HEK293 (cell line): ENCODE data around the gene BRD2.

Source experiments
- CTCF ChIA-PET: fragments of 350-600 bp; formaldehyde crosslinking; extraction: SDS; loops from one replicate; lab custom pipeline; 2021; ENCODE audit warnings: antibody characterized with exemption; lab: Yijun Ruan, JAX
- POLR2A ChIA-PET: fragments of 300-600 bp; formaldehyde crosslinking; extraction: SDS; loops from one replicate; lab custom pipeline; 2020; ENCODE audit warnings: antibody characterized with exemption, inconsistent platforms; lab: Yijun Ruan, JAX
- H3K27ac ChIP-seq: fragments of 200-500 bp; sonication (Bioruptor generic); 2 replicates; pipeline ENCODE4 v1.5.1; 2014; ENCODE audit warnings: low read depth, low read length, control low read depth, inconsistent platforms; ENCODE audit errors: extremely low read depth
- H3K36me3 ChIP-seq, 2 experiments: fragments of 200-500 bp in 1 of 2; sonication (Bioruptor generic) in 1 of 2; 1 replicate in 1 of 2; 2 replicates in 1 of 2; pipeline ENCODE4 v1.5.1; 2014 to 2017; ENCODE audit warnings: inconsistent platforms in 2 of 2, low read length in 2 of 2; ENCODE audit not compliant: control insufficient read depth in 2 of 2, insufficient read depth in 1 of 2
- H3K4me1 ChIP-seq: fragments of 200-500 bp; sonication (Bioruptor generic); 2 replicates; pipeline ENCODE4 v1.5.1; 2014; ENCODE audit warnings: mild to moderate bottlenecking, low read length, inconsistent platforms; ENCODE audit not compliant: control insufficient read depth, insufficient read depth
- H3K4me3 ChIP-seq: 2 replicates; pipeline ENCODE4 v1.5.1; 2011; ENCODE audit warnings: low read depth, mild to moderate bottlenecking, control low read depth, low read length, moderate library complexity
- H3K9me3 ChIP-seq: fragments of 200-500 bp; sonication (Bioruptor generic); 2 replicates; pipeline ENCODE4 v1.5.1; 2014; ENCODE audit warnings: low read depth, low read length, inconsistent platforms; ENCODE audit not compliant: control insufficient read depth, insufficient read depth
- IKZF3 ChIP-seq: fragments of 450-650 bp; IDR thresholded peaks from 2 replicates; pipeline ENCODE4 v1.5.0; 2018; ENCODE audit warnings: missing biosample characterization, mild to moderate bottlenecking, missing genetic modification characterization, moderate library complexity
- PRDM1 ChIP-seq: fragments of 450-650 bp; formaldehyde crosslinking; IDR thresholded peaks from 2 replicates; pipeline ENCODE4; 2016; ENCODE audit warnings: missing biosample characterization, missing genetic modification characterization
- RBAK ChIP-seq: fragments of 450-650 bp; formaldehyde crosslinking; IDR thresholded peaks from 2 replicates; pipeline ENCODE4 v1.5.1; 2016; ENCODE audit warnings: missing biosample characterization, missing genetic modification characterization
- TCF7L2 ChIP-seq: IDR thresholded peaks from 2 replicates; pipeline ENCODE4 v1.6.1; 2011; ENCODE audit warnings: low read depth, mild to moderate bottlenecking, inconsistent platforms, low read length, moderate library complexity, borderline replicate concordance
- WT1 ChIP-seq: fragments of 450-650 bp; formaldehyde crosslinking; IDR thresholded peaks from 2 replicates; pipeline ENCODE4 v1.5.1; 2016; ENCODE audit warnings: missing biosample characterization, missing genetic modification characterization
- ZEB2 ChIP-seq: fragments of 450-650 bp; formaldehyde crosslinking; IDR thresholded peaks from 2 replicates; pipeline ENCODE4 v1.5.1; 2016; ENCODE audit warnings: missing biosample characterization, missing genetic modification characterization
- ZNF211 ChIP-seq: fragments of 450-650 bp; formaldehyde crosslinking; IDR thresholded peaks from 2 replicates; pipeline ENCODE4 v1.5.1; 2016; ENCODE audit warnings: low read depth, missing biosample characterization, missing genetic modification characterization
- ZNF24 ChIP-seq: fragments of 450-650 bp; formaldehyde crosslinking; IDR thresholded peaks from 2 replicates; pipeline ENCODE4 v1.5.1; 2016; ENCODE audit warnings: missing biosample characterization, missing genetic modification characterization
- ZNF366 ChIP-seq: fragments of 450-650 bp; formaldehyde crosslinking; conservative IDR thresholded peaks from 2 replicates; pipeline ENCODE4 v1.5.1; 2016; ENCODE audit warnings: missing biosample characterization, missing genetic modification characterization
- ZNF394 ChIP-seq: fragments of 450-650 bp; formaldehyde crosslinking; IDR thresholded peaks from 2 replicates; pipeline ENCODE4 v1.5.1; 2016; ENCODE audit warnings: missing biosample characterization, missing genetic modification characterization, mild to moderate bottlenecking, moderate library complexity, borderline replicate concordance
- ZNF561 ChIP-seq: fragments of 450-650 bp; IDR thresholded peaks from 2 replicates; pipeline ENCODE4 v1.5.1; 2018; ENCODE audit warnings: missing biosample characterization, missing genetic modification characterization, borderline replicate concordance
- ZNF654 ChIP-seq: fragments of 450-650 bp; formaldehyde crosslinking; IDR thresholded peaks from 2 replicates; pipeline ENCODE4 v1.5.1; 2016; ENCODE audit warnings: low read depth, missing biosample characterization, missing genetic modification characterization
- ZNF768 ChIP-seq: fragments of 450-650 bp; formaldehyde crosslinking; IDR thresholded peaks from 2 replicates; pipeline ENCODE4 v1.5.1; 2018; ENCODE audit warnings: missing biosample characterization, mild to moderate bottlenecking, missing genetic modification characterization
- ZNF785 ChIP-seq: fragments of 450-650 bp; formaldehyde crosslinking; IDR thresholded peaks from 2 replicates; pipeline ENCODE4 v1.5.1; 2016; ENCODE audit warnings: missing biosample characterization, missing genetic modification characterization
- ZSCAN16 ChIP-seq: fragments of 450-650 bp; formaldehyde crosslinking; IDR thresholded peaks from 2 replicates; pipeline ENCODE4 v1.5.1; 2016; ENCODE audit warnings: missing biosample characterization, missing genetic modification characterization
- ZXDB ChIP-seq: fragments of 450-650 bp; formaldehyde crosslinking; IDR thresholded peaks from 2 replicates; pipeline ENCODE4 v1.5.1; 2016; ENCODE audit warnings: missing biosample characterization, missing genetic modification characterization
- TF ChIP-seq, protein P1 (sequence below): fragments of 450-650 bp; formaldehyde crosslinking; IDR thresholded peaks from 2 replicates; pipeline ENCODE4 v1.5.1; 2016; ENCODE audit warnings: missing biosample characterization, missing genetic modification characterization
- TF ChIP-seq, protein P2 (sequence below): fragments of 450-650 bp; formaldehyde crosslinking; IDR thresholded peaks from 2 replicates; pipeline ENCODE4 v1.5.1; 2016; ENCODE audit warnings: missing biosample characterization, missing genetic modification characterization, low read depth
- TF ChIP-seq, protein P3 (sequence below): fragments of 450-650 bp; formaldehyde crosslinking; conservative IDR thresholded peaks from 2 replicates; pipeline ENCODE4 v1.5.1; 2016; ENCODE audit warnings: low read depth, missing biosample characterization, missing genetic modification characterization
- TF ChIP-seq, protein P4 (sequence below): fragments of 450-650 bp; formaldehyde crosslinking; IDR thresholded peaks from 2 replicates; pipeline ENCODE4 v1.5.1; 2016; ENCODE audit warnings: missing biosample characterization, missing genetic modification characterization

BRD2 gene

DNA sequence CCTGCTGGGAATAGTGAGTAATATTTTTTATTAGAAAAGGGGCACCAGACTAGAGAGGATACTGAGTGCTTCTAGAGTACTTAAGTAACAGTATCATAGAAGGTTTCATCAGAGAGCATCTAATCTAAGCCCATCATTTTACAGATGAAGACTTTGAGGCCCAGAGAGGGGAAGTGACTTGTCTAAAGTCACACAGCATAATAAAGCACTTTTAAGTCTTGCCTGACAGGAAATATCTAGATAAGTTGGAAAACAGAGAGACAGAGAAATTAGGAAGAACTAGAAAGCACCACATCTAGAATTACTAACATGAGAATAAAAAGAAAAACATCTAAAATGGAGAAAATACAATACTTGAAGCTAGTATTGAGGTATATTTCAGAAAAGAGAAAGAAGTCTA is 21.5 kb upstream of the BRD2 start:
- ChIA-PET POLR2A (interaction anchor here (0.6 to 2.1 kb wide), 3 partner anchors 25 to 52 kb away, joined by 3 to 15 read pairs (median 3); no protein-coding TSS in a partner anchor), CTCF (interaction anchor here (0.6 to 2.6 kb wide), 31 partner anchors 9 to 225 kb away, joined by 3 to 67 read pairs (median 6); partner anchors contain the start of genes BRD2 and TAP2)
- no peaks in the 10 kb centered on the region for H3K4me1 ChIP-seq
- no peaks in the 10 kb centered on the region for H3K36me3 ChIP-seq
- H3K9me3 ChIP-seq: no peaks in the 10 kb centered on the region
- H3K4me3 ChIP-seq: no peak overlapping the region
- no peak overlapping the region for H3K27ac ChIP-seq
- TF ChIP-seq ZNF768 (tag by site-specific recombination): peak; percentile 79
- no peak for TF ChIP-seq ZSCAN16 (tag by site-specific recombination)
- TF ChIP-seq ZNF785 (tag by site-specific recombination): no peak
- TF ChIP-seq ZNF24: no peak

DNA sequence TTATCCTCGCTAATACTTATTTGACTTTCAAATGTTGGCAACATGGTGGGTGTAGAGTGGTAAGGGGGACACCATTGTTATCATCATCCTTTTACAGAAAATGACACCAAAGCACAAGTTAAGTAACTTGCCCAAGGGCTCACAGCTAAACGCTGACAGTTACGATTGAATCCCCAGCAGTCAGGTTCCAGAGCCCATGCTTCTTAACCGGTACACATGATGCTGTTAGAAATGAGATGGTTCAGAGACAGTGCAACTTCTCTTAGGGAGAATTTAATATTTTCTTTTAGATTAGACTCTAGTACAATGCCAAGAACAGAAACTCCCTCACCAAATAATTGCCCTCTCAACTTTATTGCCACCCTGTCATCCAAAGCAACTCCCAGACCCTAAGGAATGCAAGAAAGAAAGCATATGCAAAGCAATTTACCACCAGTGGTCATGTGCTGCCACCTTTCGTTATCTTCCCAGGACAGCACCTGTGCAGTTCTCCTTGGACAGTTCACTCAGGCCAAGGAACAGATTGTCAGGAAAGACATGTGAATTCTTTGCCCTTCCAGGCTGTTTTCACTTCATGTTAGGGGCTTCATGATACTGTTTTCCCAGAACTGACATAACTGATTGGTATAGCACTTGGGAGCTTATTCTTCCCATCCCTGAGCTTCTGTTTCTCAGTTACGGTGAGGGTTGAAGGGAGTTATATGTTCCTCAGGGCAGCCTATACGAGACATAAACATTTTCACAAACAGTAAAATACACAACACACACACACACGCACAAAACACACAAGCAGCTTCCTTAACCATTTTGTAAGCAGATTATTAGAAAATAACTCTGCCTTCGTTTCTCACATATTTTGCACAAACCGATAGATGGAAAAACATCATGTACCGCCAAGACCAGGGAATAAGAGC is 20.6 kb upstream of the BRD2 start:
- Histone ChIP-seq H3K36me3 (no peaks in the 10 kb centered on the region), H3K27ac (no peak overlapping the region), H3K4me1 (no peaks in the 10 kb centered on the region), H3K4me3 (no peak overlapping the region), H3K9me3 (no peaks in the 10 kb centered on the region)
- TF ChIP-seq WT1 (tag by site-specific recombination) (0 out of 2 replicates have a peak, but pooled peaks have one; percentile 19), ZNF561 (tag by site-specific recombination) (0 out of 2 replicates have a peak, but pooled peaks have one; percentile 24), PRDM1 (tag by site-specific recombination) (peak; percentile 74), ZNF654 (tag by site-specific recombination) (peak; percentile 95), ZNF211 (tag by site-specific recombination) (no peak), ZNF394 (tag by site-specific recombination) (no peak), TCF7L2 (no peak), RBAK (tag by site-specific recombination) (no peak), ZNF366 (no peak), ZEB2 (tag by site-specific recombination) (no peak), ZXDB (tag by site-specific recombination) (no peak), IKZF3 (peak; percentile 58; the same call in 1 of the 2 replicates)
- TF ChIP-seq, protein P1, sequence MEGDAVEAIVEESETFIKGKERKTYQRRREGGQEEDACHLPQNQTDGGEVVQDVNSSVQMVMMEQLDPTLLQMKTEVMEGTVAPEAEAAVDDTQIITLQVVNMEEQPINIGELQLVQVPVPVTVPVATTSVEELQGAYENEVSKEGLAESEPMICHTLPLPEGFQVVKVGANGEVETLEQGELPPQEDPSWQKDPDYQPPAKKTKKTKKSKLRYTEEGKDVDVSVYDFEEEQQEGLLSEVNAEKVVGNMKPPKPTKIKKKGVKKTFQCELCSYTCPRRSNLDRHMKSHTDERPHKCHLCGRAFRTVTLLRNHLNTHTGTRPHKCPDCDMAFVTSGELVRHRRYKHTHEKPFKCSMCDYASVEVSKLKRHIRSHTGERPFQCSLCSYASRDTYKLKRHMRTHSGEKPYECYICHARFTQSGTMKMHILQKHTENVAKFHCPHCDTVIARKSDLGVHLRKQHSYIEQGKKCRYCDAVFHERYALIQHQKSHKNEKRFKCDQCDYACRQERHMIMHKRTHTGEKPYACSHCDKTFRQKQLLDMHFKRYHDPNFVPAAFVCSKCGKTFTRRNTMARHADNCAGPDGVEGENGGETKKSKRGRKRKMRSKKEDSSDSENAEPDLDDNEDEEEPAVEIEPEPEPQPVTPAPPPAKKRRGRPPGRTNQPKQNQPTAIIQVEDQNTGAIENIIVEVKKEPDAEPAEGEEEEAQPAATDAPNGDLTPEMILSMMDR: peak; percentile 82
- TF ChIP-seq, protein P2, sequence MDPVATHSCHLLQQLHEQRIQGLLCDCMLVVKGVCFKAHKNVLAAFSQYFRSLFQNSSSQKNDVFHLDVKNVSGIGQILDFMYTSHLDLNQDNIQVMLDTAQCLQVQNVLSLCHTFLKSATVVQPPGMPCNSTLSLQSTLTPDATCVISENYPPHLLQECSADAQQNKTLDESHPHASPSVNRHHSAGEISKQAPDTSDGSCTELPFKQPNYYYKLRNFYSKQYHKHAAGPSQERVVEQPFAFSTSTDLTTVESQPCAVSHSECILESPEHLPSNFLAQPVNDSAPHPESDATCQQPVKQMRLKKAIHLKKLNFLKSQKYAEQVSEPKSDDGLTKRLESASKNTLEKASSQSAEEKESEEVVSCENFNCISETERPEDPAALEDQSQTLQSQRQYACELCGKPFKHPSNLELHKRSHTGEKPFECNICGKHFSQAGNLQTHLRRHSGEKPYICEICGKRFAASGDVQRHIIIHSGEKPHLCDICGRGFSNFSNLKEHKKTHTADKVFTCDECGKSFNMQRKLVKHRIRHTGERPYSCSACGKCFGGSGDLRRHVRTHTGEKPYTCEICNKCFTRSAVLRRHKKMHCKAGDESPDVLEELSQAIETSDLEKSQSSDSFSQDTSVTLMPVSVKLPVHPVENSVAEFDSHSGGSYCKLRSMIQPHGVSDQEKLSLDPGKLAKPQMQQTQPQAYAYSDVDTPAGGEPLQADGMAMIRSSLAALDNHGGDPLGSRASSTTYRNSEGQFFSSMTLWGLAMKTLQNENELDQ: no peak
- TF ChIP-seq, protein P3, sequence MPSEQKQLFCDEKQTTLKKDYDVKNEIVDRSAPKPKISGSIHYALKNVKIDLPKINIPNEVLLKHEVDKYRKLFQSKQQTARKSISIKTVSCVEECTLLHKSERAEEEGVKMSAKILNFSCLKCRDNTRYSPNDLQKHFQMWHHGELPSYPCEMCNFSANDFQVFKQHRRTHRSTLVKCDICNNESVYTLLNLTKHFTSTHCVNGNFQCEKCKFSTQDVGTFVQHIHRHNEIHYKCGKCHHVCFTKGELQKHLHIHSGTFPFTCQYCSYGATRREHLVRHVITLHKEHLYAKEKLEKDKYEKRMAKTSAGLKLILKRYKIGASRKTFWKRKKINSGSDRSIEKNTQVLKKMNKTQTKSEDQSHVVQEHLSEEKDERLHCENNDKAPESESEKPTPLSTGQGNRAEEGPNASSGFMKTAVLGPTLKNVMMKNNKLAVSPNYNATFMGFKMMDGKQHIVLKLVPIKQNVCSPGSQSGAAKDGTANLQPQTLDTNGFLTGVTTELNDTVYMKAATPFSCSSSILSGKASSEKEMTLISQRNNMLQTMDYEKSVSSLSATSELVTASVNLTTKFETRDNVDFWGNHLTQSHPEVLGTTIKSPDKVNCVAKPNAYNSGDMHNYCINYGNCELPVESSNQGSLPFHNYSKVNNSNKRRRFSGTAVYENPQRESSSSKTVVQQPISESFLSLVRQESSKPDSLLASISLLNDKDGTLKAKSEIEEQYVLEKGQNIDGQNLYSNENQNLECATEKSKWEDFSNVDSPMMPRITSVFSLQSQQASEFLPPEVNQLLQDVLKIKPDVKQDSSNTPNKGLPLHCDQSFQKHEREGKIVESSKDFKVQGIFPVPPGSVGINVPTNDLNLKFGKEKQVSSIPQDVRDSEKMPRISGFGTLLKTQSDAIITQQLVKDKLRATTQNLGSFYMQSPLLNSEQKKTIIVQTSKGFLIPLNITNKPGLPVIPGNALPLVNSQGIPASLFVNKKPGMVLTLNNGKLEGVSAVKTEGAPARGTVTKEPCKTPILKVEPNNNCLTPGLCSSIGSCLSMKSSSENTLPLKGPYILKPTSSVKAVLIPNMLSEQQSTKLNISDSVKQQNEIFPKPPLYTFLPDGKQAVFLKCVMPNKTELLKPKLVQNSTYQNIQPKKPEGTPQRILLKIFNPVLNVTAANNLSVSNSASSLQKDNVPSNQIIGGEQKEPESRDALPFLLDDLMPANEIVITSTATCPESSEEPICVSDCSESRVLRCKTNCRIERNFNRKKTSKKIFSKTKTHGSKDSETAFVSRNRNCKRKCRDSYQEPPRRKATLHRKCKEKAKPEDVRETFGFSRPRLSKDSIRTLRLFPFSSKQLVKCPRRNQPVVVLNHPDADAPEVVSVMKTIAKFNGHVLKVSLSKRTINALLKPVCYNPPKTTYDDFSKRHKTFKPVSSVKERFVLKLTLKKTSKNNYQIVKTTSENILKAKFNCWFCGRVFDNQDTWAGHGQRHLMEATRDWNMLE (tag by site-specific recombination): no peak
- TF ChIP-seq, protein P4, sequence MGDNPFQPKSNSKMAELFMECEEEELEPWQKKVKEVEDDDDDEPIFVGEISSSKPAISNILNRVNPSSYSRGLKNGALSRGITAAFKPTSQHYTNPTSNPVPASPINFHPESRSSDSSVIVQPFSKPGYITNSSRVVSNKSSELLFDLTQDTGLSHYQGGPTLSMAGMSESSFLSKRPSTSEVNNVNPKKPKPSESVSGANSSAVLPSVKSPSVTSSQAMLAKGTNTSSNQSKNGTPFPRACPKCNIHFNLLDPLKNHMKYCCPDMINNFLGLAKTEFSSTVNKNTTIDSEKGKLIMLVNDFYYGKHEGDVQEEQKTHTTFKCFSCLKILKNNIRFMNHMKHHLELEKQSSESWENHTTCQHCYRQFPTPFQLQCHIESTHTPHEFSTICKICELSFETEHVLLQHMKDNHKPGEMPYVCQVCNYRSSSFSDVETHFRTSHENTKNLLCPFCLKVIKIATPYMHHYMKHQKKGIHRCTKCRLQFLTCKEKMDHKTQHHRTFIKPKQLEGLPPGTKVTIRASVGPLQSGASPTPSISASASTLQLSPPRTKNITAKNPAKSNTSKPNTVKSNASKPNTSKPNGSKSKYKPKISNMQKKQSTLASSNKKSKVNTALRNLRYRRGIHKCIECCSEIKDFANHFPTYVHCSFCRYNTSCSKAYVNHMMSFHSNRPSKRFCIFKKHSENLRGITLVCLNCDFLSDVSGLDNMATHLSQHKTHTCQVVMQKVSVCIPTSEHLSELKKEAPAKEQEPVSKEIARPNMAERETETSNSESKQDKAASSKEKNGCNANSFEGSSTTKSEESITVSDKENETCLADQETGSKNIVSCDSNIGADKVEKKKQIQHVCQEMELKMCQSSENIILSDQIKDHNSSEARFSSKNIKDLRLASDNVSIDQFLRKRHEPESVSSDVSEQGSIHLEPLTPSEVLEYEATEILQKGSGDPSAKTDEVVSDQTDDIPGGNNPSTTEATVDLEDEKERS (tag by site-specific recombination): no peak
- ChIA-PET CTCF (interaction anchor here (0.6 to 2.6 kb wide), 50 partner anchors 8 to 541 kb away, joined by 3 to 67 read pairs (median 4); partner anchors contain the start of genes BRD2, BTNL2 and TAP2), POLR2A (interaction anchor here (0.6 to 2.1 kb wide), 4 partner anchors 24 to 53 kb away, joined by 3 to 15 read pairs (median 3); no protein-coding TSS in a partner anchor)
